ENCODE data around the gene TNFSF11. TPM values are rescaled to one million over a fixed set of nuclear protein-coding genes. Genes with fewer than 3 reads are reported as not detected.

The TNFSF11 gene
- total and polyA plus RNA-seq, 2 donors (not counting 3 experiments of a cell fraction or from before 2014, with no cell fraction given): not detected

DNA sequence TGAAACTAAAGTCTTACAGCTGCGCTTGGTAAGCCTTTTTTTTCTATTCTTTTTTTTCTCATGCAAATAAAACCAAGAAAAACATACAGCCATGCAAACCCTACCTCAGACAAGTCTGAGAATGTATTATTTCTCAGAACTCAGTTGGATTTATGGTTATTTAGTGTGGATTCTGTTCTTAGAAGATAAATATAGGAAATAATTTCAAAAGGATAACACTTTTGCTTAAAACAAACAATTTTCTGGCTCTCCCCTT is 40.7 kb upstream of the TNFSF11 start:
- no peak for FAIRE-seq
- Histone ChIP-seq H3K27ac (ENCODE audit: insufficient read depth, low read depth, low read length) (no peak overlapping the region), H3K4me3 (replicated peaks in 1 of 3; ENCODE audit: insufficient read depth in 1 of 3, low read depth in 1 of 3, low read length in 3 of 3) (no peak overlapping the region), H3K4me2 (ENCODE audit: insufficient read depth, low read length) (no peak overlapping the region), H3K9ac (replicated peaks; ENCODE audit: extremely low read depth, insufficient read depth, low read length) (no peak overlapping the region), H3K79me2 (ENCODE audit: control insufficient read depth, insufficient read depth, low read length) (no peaks in the 10 kb centered on the region), H3K27me3 (ENCODE audit: control insufficient read depth in 2 of 2, insufficient read depth in 2 of 2, low read length in 2 of 2) (peaks cover 0 to 15% of the 10 kb centered on the region in 2 experiments), H3K9me1 (replicated peaks; ENCODE audit: control insufficient read depth, extremely low read depth, insufficient read depth, low read length) (no peaks in the 10 kb centered on the region), H3K4me1 (ENCODE audit: control insufficient read depth, extremely low read depth, insufficient read depth, low read length) (no peaks in the 10 kb centered on the region), H3K36me3 (ENCODE audit: control insufficient read depth in 2 of 2, extremely low read depth in 1 of 2, insufficient read depth in 2 of 2, low read length in 2 of 2) (no peaks in the 10 kb centered on the region), H4K20me1 (replicated peaks; ENCODE audit: control insufficient read depth, extremely low read depth, insufficient read depth, low read length) (no peaks in the 10 kb centered on the region), H2AFZ (ENCODE audit: low read depth, low read length) (no peak overlapping the region), H3K9me3 (replicated peaks; ENCODE audit: control insufficient read depth, insufficient read depth, low read length) (no peaks in the 10 kb centered on the region)
- no TSS peak for BruUV-seq (replicated peaks)
- DNase-seq (ENCODE audit: low read depth, low spot score): no peak
- ChIA-PET CTCF (no interaction called here), POLR2A (no interaction called here)
- TF ChIP-seq MAX (IDR thresholded peaks at IDR 0.05; ENCODE audit: insufficient read depth, insufficient read length) (no peak), POLR2AphosphoS5 (IDR thresholded peaks at IDR 0.05; ENCODE audit: insufficient read depth, low read depth, low read length) (no peak), POLR2A (IDR thresholded peaks at IDR 0.05; ENCODE audit: low read depth, low read length) (no peak), EZH2 (IDR thresholded peaks at IDR 0.05; ENCODE audit: borderline replicate concordance, low read depth, low read length, severe bottlenecking) (no peak), MYC (IDR thresholded peaks at IDR 0.05; ENCODE audit: low read depth, low read length) (no peak), FOS (IDR thresholded peaks at IDR 0.05; ENCODE audit: borderline replicate concordance, insufficient read depth, low read length) (no peak), JUN (IDR thresholded peaks at IDR 0.05; ENCODE audit: borderline replicate concordance, insufficient read depth, insufficient read length, low read depth) (no peak), GATA2 (IDR thresholded peaks at IDR 0.05; ENCODE audit: insufficient read depth, insufficient read length, low read depth, low read length) (no peak)
- TF ChIP-seq, protein P1, sequence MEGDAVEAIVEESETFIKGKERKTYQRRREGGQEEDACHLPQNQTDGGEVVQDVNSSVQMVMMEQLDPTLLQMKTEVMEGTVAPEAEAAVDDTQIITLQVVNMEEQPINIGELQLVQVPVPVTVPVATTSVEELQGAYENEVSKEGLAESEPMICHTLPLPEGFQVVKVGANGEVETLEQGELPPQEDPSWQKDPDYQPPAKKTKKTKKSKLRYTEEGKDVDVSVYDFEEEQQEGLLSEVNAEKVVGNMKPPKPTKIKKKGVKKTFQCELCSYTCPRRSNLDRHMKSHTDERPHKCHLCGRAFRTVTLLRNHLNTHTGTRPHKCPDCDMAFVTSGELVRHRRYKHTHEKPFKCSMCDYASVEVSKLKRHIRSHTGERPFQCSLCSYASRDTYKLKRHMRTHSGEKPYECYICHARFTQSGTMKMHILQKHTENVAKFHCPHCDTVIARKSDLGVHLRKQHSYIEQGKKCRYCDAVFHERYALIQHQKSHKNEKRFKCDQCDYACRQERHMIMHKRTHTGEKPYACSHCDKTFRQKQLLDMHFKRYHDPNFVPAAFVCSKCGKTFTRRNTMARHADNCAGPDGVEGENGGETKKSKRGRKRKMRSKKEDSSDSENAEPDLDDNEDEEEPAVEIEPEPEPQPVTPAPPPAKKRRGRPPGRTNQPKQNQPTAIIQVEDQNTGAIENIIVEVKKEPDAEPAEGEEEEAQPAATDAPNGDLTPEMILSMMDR (IDR thresholded peaks at IDR 0.05; ENCODE audit: extremely low read depth in 1 of 2, insufficient read depth in 1 of 2, low read depth in 1 of 2, low read length in 2 of 2): no peak
- dilution Hi-C loops (cut with MboI; ENCODE audit: extremely low pct_ligation_motif_present, low sequenced_read_pairs): no loop called here
- intact Hi-C loops (cut with micrococcal nuclease): no loop called here
